Loucy (cell line): ENCODE data around the gene NEK6.

Experiments
- EZH2phosphoT487 ChIP-seq: fragments of 200-600 bp; IDR thresholded peaks from 2 replicates; pipeline ENCODE4 v1.6.1; 2018; ENCODE audit warnings: antibody characterized with exemption, mild to moderate bottlenecking, moderate library complexity, borderline replicate concordance
- TF ChIP-seq, protein P1 (sequence below): fragments of 200-600 bp; sonication (generic); conservative IDR thresholded peaks from 2 replicates; pipeline ENCODE4 v1.5.1; 2014; ENCODE audit warnings: mild to moderate bottlenecking, antibody characterized with exemption, low read length

DNA sequence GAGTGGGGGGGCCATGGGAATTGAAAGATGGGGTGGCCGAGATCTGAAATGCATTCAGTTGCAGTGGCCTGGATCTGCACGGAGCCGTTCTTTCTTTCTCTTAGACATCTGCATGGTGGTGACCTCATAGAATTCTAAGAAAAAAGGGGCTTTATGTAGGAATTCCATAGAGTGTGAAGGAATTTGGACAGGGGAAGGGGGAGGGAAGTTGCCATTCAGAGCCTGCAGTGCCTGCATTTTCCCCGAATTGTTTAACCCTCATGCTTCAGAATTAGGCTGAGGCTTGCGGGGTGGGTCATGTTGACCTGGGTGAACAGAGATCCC, 4.9 kb downstream of the NEK6 start:
- TF ChIP-seq, protein P1, sequence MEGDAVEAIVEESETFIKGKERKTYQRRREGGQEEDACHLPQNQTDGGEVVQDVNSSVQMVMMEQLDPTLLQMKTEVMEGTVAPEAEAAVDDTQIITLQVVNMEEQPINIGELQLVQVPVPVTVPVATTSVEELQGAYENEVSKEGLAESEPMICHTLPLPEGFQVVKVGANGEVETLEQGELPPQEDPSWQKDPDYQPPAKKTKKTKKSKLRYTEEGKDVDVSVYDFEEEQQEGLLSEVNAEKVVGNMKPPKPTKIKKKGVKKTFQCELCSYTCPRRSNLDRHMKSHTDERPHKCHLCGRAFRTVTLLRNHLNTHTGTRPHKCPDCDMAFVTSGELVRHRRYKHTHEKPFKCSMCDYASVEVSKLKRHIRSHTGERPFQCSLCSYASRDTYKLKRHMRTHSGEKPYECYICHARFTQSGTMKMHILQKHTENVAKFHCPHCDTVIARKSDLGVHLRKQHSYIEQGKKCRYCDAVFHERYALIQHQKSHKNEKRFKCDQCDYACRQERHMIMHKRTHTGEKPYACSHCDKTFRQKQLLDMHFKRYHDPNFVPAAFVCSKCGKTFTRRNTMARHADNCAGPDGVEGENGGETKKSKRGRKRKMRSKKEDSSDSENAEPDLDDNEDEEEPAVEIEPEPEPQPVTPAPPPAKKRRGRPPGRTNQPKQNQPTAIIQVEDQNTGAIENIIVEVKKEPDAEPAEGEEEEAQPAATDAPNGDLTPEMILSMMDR, result no peak
- TF ChIP-seq EZH2phosphoT487, result no peak
